K562 (cell line): ENCODE data around the gene ACAT1. TPM values are rescaled to one million over a fixed set of nuclear protein-coding genes. Genes with fewer than 3 reads are reported as not detected.
A peak's percentile ranks its signal among the peaks of the same experiment; 100 is the strongest.

Experiments used
- BACH1 ChIP-seq: fragments of 200-800 bp; sonication (Bioruptor generic); IDR thresholded peaks from 2 replicates; pipeline ENCODE4 v1.6.1; 2016; ENCODE audit warnings: missing genetic modification characterization, missing compliant biosample characterization
- C11orf30 ChIP-seq: fragments of 450-650 bp; IDR thresholded peaks from 2 replicates; pipeline ENCODE4 v1.6.1; 2016; ENCODE audit warnings: low read depth, mild to moderate bottlenecking
- CBFA2T3 ChIP-seq: fragments of 450-650 bp; IDR thresholded peaks from 2 replicates; pipeline ENCODE4 v1.6.1; 2017
- CBX1 ChIP-seq: sonication (generic); IDR thresholded peaks from 2 replicates; pipeline ENCODE4 v1.6.1; 2016; ENCODE audit warnings: antibody characterized with exemption, low read depth, mild to moderate bottlenecking
- CGGBP1 ChIP-seq: fragments of 250-450 bp; sonication (Bioruptor Pico); IDR thresholded peaks from 2 replicates; pipeline ENCODE4 v1.9.0; 2021; ENCODE audit warnings: mild to moderate bottlenecking
- CTCF ChIP-seq, 3 experiments: IDR thresholded peaks in 2 of 3; conservative IDR thresholded peaks in 1 of 3; 2 replicates each; pipeline ENCODE4 v1.5.1; 2011 to 2012; ENCODE audit warnings: low read length in 3 of 3, mild to moderate bottlenecking in 3 of 3, control low read depth in 2 of 3, improper control_type of control experiment in 1 of 3, inconsistent platforms in 1 of 3, low read depth in 1 of 3, mixed read lengths in 1 of 3, moderate library complexity in 1 of 3; ENCODE audit not compliant: insufficient read depth in 2 of 3
- FIP1L1 ChIP-seq: fragments of 200-400 bp; formaldehyde crosslinking; IDR thresholded peaks from 2 replicates; pipeline ENCODE4 v1.6.1; 2018; ENCODE audit warnings: mild to moderate bottlenecking, low read depth, low read length; ENCODE audit not compliant: poor library complexity, severe bottlenecking
- FOSL1 ChIP-seq: fragments of 200-800 bp; sonication (Bioruptor generic); conservative IDR thresholded peaks from 2 replicates; pipeline ENCODE4 v1.6.1; 2016; ENCODE audit warnings: missing genetic modification characterization, missing compliant biosample characterization
- GABPB1 ChIP-seq: sonication (generic); formaldehyde crosslinking; IDR thresholded peaks from 2 replicates; pipeline ENCODE4 v1.8.0; 2022; ENCODE audit warnings: mild to moderate bottlenecking, missing genetic modification reagents
- HNRNPK ChIP-seq: fragments of 200-400 bp; formaldehyde crosslinking; IDR thresholded peaks from one replicate; pipeline ENCODE4 v1.6.1; 2018; ENCODE audit warnings: mild to moderate bottlenecking, low read depth, low read length; ENCODE audit not compliant: poor library complexity, severe bottlenecking
- KAT2B ChIP-seq: IDR thresholded peaks from one replicate; pipeline ENCODE4 v1.6.1; 2012; ENCODE audit warnings: low read depth, mild to moderate bottlenecking, control low read depth, inconsistent platforms, low read length, moderate library complexity
- NCOA2 ChIP-seq, 2 experiments: fragments of 450-650 bp; IDR thresholded peaks; 2 replicates each; pipeline ENCODE4 v1.6.1; 2018; ENCODE audit warnings: mild to moderate bottlenecking in 2 of 2, moderate library complexity in 1 of 2; ENCODE audit not compliant: partially characterized antibody in 2 of 2
- POLR2A ChIP-seq: fragments of 450-650 bp; conservative IDR thresholded peaks from 2 replicates; pipeline ENCODE4 v1.6.1; 2016
- POLR2AphosphoS5 ChIP-seq: IDR thresholded peaks from 2 replicates; pipeline ENCODE4 v1.6.1; 2011; ENCODE audit warnings: mild to moderate bottlenecking, low read depth, low read length, moderate library complexity; ENCODE audit not compliant: control insufficient read depth, insufficient read depth
- RAD21 ChIP-seq, 2 experiments: fragments of 250-450 bp in 1 of 2; fragments of 450-650 bp in 1 of 2; sonication (Bioruptor Pico) in 1 of 2; formaldehyde crosslinking in 1 of 2; IDR thresholded peaks in 1 of 2; conservative IDR thresholded peaks in 1 of 2; 2 replicates each; pipeline versions ENCODE4 v1.4.0 to v1.8.0; 2020 to 2022; ENCODE audit warnings: mild to moderate bottlenecking in 2 of 2, moderate library complexity in 1 of 2
- RBFOX2 ChIP-seq: fragments of 200-400 bp; formaldehyde crosslinking; IDR thresholded peaks from 2 replicates; pipeline ENCODE4 v1.6.1; 2017; ENCODE audit warnings: low read depth, mild to moderate bottlenecking, low read length, moderate library complexity
- RBM17 ChIP-seq: fragments of 200-400 bp; formaldehyde crosslinking; IDR thresholded peaks from 2 replicates; pipeline ENCODE4 v1.6.1; 2017; ENCODE audit warnings: low read depth, mild to moderate bottlenecking, low read length, borderline replicate concordance
- RFX7 ChIP-seq: fragments of 250-450 bp; sonication (Bioruptor Pico); IDR thresholded peaks from 2 replicates; pipeline ENCODE4 v1.5.1; 2021; ENCODE audit warnings: mild to moderate bottlenecking
- SIN3A ChIP-seq, 2 experiments: fragments of 150-350 bp in 1 of 2; IDR thresholded peaks; 2 replicates each; pipeline ENCODE4 v1.6.1; 2011 to 2016; ENCODE audit warnings: borderline replicate concordance in 2 of 2, low read depth in 2 of 2, low read length in 2 of 2, mild to moderate bottlenecking in 2 of 2, moderate library complexity in 2 of 2; ENCODE audit not compliant: control insufficient read depth in 1 of 2
- SLC30A9 ChIP-seq: fragments of 250-450 bp; sonication (Bioruptor Pico); IDR thresholded peaks from 2 replicates; pipeline ENCODE4 v1.8.0; 2022; ENCODE audit warnings: mild to moderate bottlenecking, moderate library complexity
- TAF1 ChIP-seq: IDR thresholded peaks from 2 replicates; pipeline ENCODE4 v1.6.1; 2011; ENCODE audit warnings: mild to moderate bottlenecking, low read length, moderate library complexity; ENCODE audit not compliant: insufficient read depth, control insufficient read depth, severe bottlenecking; ENCODE audit errors: extremely low read depth
- THAP7 ChIP-seq: fragments of 250-450 bp; sonication (Bioruptor Pico); IDR thresholded peaks from 2 replicates; pipeline ENCODE4 v1.5.0; 2021
- TRIM28 ChIP-seq: fragments of 450-650 bp; IDR thresholded peaks from 2 replicates; pipeline ENCODE4 v1.6.1; 2017
- TSC22D4 ChIP-seq: fragments of 450-650 bp; IDR thresholded peaks from 2 replicates; pipeline ENCODE4 v1.6.1; 2016; ENCODE audit warnings: missing genetic modification characterization, missing biosample characterization, control low read depth
- USF2 ChIP-seq: sonication (generic); formaldehyde crosslinking; IDR thresholded peaks from 2 replicates; pipeline ENCODE4 v1.5.0; 2020; ENCODE audit warnings: missing genetic modification reagents
- ZNF764 ChIP-seq: fragments of 250-450 bp; sonication (Bioruptor Pico); IDR thresholded peaks from 2 replicates; pipeline ENCODE4 v1.4.0; 2020; ENCODE audit warnings: low read depth, mild to moderate bottlenecking, moderate library complexity
- polyA plus RNA-seq, 8 experiments: library from polyadenylated mRNA; depleted of rRNA in 4 of 8; stranded (reverse) in 5 of 8; unstranded in 3 of 8; fragments of >200 nt; fragmentation: Nextera tagmentation in 2 of 8; fragmentation: Illumina TruSeq in 1 of 8; extraction: Ambion mirVana in 2 of 8; extraction: Trizol in 1 of 8; gene quantifications; 2 replicates each; pipeline versions ENCODE4 v1.2.1 to v1.2.3, GENCODE V29; 2011 to 2014; ENCODE audit warnings: inconsistent platforms in 1 of 8, missing spikeins in 1 of 8
- total RNA-seq, 7 experiments: library from RNA; depleted of rRNA in 6 of 7; stranded (reverse); fragments of >200 nt in 6 of 7; fragmentation: Illumina TruSeq in 2 of 7; extraction: Trizol in 2 of 7; gene quantifications; 2 replicates each; pipeline versions ENCODE4 v1.2.1 to v1.2.3, GENCODE V29; 2011 to 2021; ENCODE audit warnings: low replicate concordance in 1 of 7

Gene ACAT1
- total and polyA plus RNA-seq, 9 of the 15 experiments (the other 6 are each of a cell fraction or from before 2014, with no cell fraction given), result 65.1 to 204 (median 104) TPM

- TF ChIP-seq TAF1 (no peak), SLC30A9 (CRISPR knock-in tag) (no peak), CGGBP1 (CRISPR knock-in tag) (no peak), POLR2AphosphoS5 (no peak), USF2 (CRISPR knock-in tag) (no peak), KAT2B (no peak), GABPB1 (CRISPR knock-in tag) (no peak), RBFOX2 (no peak), ZNF764 (CRISPR knock-in tag) (no peak), CBFA2T3 (no peak), POLR2A (0 out of 2 replicates have a peak, but pooled peaks have one; percentile 12), FIP1L1 (no peak), NCOA2 (IDR thresholded peaks at IDR 0.05; ENCODE audit: partially characterized antibody in 2 of 2) (no peak), C11orf30 (peak; percentile 97), RAD21 (CRISPR knock-in tag; conservative IDR thresholded peaks at IDR 0.05 in 1 of 2, IDR thresholded peaks at IDR 0.05 in 1 of 2) (peak in 1 of 2 experiments; percentile 43; a peak in 2 of 4 replicates), CBX1 (no peak), TRIM28 (no peak), TSC22D4 (no peak), RBM17 (no peak), SIN3A (IDR thresholded peaks at IDR 0.05; ENCODE audit: borderline replicate concordance in 2 of 2, control insufficient read depth in 1 of 2, low read depth in 2 of 2, low read length in 2 of 2) (no peak), RFX7 (CRISPR knock-in tag) (no peak), CTCF (IDR thresholded peaks at IDR 0.05 in 2 of 3, conservative IDR thresholded peaks at IDR 0.05 in 1 of 3; ENCODE audit: insufficient read depth in 2 of 3, low read depth in 1 of 3, low read length in 3 of 3) (peak; percentile 21 to 48 (median 36); a peak in 4 of 6 replicates), HNRNPK (no peak), FOSL1 (tag) (0 out of 2 replicates have a peak, but pooled peaks have one; percentile 11), THAP7 (CRISPR knock-in tag) (no peak), BACH1 (tag) (peak; percentile 77)
These were observed 14.6 kb downstream of the ACAT1 start (continued) for GRCh38 chr11:108135845-108136544.
